Stimulated activated CD8-positive, alpha-beta memory T cell treated with anti-CD3 and anti-CD28 coated beads, Interleukin-2, amount 100 ng/mL, for 1 hour (primary cell): ENCODE measurements around the gene CADPS2.

Experiments
- DNase-seq, 2 donors: peaks; one replicate each; pipeline ENCODE4 v3.0.0-alpha.2; 2020; ENCODE audit warnings: low read depth in 2 of 2

Gene CADPS2

DNA sequence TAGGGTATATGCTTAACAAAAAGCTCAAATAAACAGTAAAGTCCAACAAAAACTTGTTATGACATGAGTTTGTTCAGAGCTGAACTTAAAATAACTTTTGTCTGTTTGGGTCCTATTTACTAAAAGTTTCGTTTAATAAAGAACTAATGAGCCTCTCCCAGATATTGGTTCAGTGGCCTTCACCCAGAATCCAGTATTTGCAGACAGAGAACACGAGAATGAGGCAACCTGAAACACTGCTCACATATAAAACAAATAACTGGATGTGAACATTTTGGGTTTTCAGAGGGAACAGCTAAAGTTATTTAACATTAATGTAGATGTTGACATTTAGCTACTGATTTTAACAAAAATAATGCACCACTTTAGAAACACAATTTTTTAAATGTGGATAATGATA is 285.6 kb downstream of the CADPS2 start:
- DNase-seq = no peak

DNA sequence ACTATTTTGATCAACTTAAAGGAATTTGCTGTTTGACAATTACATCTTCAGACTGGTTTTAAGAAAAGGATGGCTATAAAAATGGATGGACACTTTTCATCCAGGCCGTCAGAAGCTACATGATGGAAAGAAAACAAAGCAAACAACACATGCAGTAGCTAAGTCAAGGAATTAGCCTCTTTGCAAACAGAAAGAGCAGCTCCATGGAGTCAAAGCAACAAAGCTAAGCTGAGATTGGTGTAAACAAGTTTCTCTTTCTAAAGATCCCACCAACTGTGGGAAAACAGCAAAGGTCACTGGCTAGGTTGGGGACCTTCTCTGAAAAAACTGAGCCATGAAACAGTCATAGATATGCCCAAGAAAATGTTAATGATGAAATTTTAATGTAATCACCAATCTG is 286.2 kb downstream of the CADPS2 start:
- DNase-seq = no peak

- DNase-seq = no peak
These were observed 289.0 kb downstream of the CADPS2 start for GRCh38 chr7:122597277-122597676.

DNA sequence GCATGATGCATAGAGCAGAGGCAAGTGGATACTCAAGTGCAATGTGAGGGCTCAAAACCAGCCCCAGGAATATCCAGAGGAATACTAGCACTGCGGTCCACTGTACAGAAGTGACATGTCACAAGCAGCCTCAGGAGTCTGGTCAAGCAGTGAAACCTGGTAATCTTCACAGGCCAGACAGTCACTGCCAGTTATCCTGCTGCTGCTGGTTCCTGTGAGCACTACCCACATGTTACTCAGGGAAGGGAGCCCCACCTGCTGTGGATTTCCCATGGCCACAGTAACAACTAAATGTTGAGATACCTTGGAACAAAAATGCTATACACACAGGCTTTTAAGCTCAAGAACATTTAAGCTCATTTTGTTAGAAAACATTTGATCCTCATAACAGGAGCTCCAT is 290.4 kb downstream of the CADPS2 start:
- no peak for DNase-seq

- DNase-seq = no peak
These were observed 297.6 kb downstream of the CADPS2 start for GRCh38 chr7:122588621-122589020.

- no peak for DNase-seq
These were observed 301.5 kb downstream of the CADPS2 start for GRCh38 chr7:122584676-122585251.

GRCh38 chr7:122578350-122578749 is 307.9 kb downstream of the CADPS2 start:
- no peak for DNase-seq

DNA sequence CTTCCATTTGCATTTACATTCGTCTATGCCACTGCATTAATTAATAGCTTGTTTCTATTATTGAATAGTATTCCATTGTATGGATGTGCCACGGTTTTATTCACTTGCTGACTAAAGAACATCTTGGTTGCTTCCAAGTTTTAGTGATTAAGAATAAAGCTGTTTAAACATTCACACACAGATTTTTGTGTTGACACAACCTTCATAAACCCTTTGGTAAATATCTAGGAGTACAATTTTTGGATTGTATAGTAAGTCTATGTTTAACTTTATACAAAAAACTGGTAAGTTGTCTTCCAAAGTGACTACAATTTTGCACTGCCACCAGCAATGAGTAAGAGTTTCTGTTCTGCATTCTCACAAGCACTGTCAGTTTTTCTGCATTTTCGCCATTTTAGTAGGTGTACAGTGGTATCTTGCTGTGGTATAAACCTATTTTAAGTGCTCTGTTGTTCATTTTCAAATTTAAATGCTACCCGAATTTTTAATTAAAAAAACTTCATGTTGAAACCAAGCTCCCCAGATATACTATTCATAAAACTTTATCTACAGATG is 308.7 kb downstream of the CADPS2 start:
- no peak for DNase-seq

DNA sequence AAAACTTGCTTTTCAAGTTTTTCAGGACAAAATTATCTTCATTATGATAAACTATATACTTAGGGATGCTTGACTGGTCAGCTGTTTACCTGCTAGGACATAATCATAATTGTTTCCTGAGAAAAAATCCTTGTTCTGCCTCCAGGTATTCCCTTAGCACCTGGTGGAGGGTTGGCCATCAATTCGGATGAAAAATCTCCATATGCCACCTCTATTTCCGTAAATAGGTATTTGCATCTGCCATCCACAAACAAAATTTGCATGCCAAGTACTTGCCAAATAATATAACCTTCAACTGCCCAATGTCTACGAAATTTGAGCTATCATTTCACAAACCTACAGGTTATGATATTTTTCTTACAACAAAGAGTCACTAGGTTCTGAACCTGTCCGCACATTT is 313.6 kb downstream of the CADPS2 start:
- DNase-seq = no peak

GRCh38 chr7:122561326-122561725 is 324.9 kb downstream of the CADPS2 start:
- no peak for DNase-seq

DNA sequence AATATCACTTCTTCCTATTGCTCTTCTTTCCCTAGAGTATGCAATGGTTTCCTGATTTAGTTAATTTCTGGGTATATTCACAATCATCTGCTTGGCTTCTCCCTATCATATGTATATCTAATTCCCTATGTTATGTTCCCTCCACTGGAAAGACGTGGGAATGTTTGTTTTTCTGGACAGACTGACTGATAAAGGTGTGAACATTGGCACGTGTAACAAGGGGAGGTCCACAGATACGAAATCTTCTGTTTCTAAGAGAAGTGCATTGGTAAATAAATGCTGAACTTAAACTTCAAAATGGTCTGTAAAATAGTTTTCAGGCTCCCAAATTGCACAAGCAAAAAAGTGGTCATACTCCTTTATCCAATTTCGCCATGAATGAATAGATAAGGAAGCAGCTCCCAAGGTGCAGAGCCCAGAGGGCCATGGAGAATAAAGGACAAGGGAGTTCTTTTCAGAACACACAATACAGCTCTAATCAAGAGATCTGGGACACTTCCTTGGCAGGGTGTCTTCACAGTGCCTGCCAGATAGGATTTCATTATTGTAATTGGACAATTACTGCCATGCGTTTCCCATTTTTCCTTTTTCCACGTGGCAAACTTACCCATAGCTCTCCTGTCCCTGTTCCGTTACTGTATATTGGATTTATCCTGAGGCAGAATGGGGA is 329.3 kb downstream of the CADPS2 start:
- DNase-seq = no peak

DNA sequence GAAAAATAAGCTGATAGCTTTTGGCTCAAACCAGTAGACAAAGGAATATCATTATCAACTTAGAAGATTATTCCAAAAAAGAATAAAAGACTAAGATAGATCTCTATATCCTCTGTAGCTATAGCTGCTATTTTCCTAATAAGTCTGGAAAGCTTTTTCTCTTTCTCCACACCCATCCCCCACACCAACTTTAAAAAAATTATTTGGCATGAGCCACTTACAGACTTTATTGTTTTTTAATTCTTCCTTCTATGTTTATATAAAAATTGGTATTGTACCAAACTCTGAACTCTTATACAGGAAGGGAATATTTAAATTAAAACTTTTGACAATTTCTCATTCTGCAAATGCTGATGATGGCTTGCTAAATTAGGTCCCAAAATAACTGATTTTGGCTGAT is 330.0 kb downstream of the CADPS2 start:
- no peak for DNase-seq

- no peak for DNase-seq
These were observed 332.5 kb downstream of the CADPS2 start for GRCh38 chr7:122553761-122554160.

DNA sequence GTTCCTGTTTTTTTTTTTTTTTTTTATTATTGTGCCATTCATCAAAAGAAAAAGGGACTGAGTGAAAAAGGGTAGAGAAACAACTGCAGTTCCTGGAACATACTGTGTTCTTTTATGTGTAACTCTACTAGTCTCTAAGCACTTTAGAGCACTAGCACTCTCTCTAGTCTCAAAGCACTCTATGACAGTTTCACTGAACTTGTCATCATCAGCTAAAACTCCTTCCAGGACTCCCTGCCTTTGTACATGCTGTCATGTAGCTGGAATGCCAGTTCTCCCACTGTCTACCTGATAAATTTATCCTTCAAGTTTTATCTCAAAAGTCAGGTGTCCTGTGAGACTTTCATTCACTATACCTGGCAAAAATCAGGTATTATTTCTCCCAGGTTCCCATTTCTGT is 333.5 kb downstream of the CADPS2 start:
- DNase-seq = no peak

GRCh38 chr7:122550545-122550944 is 335.7 kb downstream of the CADPS2 start:
- DNase-seq = no peak

- no peak for DNase-seq
These were observed 336.7 kb downstream of the CADPS2 start for GRCh38 chr7:122549578-122549977.

- DNase-seq = no peak
These were observed 339.8 kb downstream of the CADPS2 start for GRCh38 chr7:122546496-122546895.

- DNase-seq = no peak
These were observed 341.8 kb downstream of the CADPS2 start for GRCh38 chr7:122544463-122544862.

DNA sequence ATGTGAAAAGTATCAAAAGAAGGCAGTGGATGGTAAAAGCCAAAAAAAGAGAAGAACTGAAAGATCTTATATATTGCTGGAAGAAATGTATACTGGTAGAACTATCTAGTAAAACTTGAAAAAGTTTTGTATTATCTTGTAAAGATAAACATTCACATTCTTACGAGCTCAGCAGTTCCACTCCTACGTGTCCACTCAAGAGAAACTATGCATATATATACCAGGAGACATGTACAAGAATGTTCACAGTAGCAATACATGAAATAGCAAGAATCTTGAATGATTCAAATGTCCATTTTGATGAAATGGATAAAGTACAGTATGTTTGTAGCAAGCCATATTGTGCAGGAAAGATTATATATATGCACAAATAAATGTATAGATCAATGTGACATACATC is 342.4 kb downstream of the CADPS2 start:
- DNase-seq = no peak

GRCh38 chr7:122543166-122543565 is 343.1 kb downstream of the CADPS2 start:
- no peak for DNase-seq

DNA sequence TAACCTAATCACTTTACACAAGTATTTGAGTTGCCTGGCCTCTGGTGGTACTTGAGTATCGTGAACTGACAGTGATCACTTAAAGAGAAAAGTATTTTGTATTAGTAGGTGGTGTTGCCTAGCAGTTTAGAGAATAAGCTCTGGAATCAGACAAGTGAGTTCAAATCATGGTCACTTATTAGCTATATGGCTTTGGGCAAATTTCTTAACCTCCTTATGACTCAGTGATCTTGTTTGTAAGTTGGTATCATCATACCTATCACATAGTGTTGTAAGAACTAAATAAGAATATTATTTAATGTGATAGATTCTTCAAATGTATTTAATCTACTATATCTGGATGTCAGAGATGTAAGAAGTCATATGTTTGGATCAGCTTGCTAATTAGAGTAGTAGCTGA is 351.2 kb downstream of the CADPS2 start:
- no peak for DNase-seq

- no peak for DNase-seq
These were observed 353.6 kb downstream of the CADPS2 start for GRCh38 chr7:122532406-122533269.
